Neural cell (in vitro differentiated cells): ENCODE measurements around the gene PLSCR3.

Experiments used
- CTCF ChIP-seq: fragments of 450-650 bp; IDR thresholded peaks from 2 replicates; pipeline ENCODE4 v1.5.1; 2014; ENCODE audit warnings: antibody characterized with exemption, mild to moderate bottlenecking, moderate library complexity; ENCODE audit not compliant: poor library complexity, severe bottlenecking
- EZH2 ChIP-seq: fragments of 200-600, 300-800 bp; shearing (Covaris generic), sonication (generic); IDR thresholded peaks from 2 replicates; pipeline ENCODE4 v1.6.1; 2014; ENCODE audit warnings: antibody characterized with exemption, low read length, borderline replicate concordance, mild to moderate bottlenecking; ENCODE audit not compliant: insufficient read depth, poor library complexity, severe bottlenecking
- POLR2AphosphoS5 ChIP-seq: IDR thresholded peaks from 2 replicates; pipeline ENCODE4 v1.6.1; 2012

GRCh38 chr17:7348478-7349242 is 45.7 kb downstream of the PLSCR3 start:
- no peak for TF ChIP-seq CTCF
- TF ChIP-seq POLR2AphosphoS5 = no peak
- no peak for TF ChIP-seq EZH2
